H9 (cell line): Measurements from ENCODE around the gene BBS12. TPM values are rescaled to one million over a fixed set of nuclear protein-coding genes. Genes with fewer than 3 reads are reported as not detected.

Experiments
- DNase-seq: peaks from one replicate; pipeline ENCODE4 v3.0.0-alpha.2; 2017
- H2AFZ ChIP-seq: one replicate; pipeline ENCODE4 v1.6.1; 2013; ENCODE audit warnings: mild to moderate bottlenecking, low read length, control low read depth, moderate library complexity
- H2AK5ac ChIP-seq: 2 replicates; pipeline ENCODE4 v1.6.1; 2013; ENCODE audit warnings: low read length, control low read depth, mixed read lengths; ENCODE audit not compliant: insufficient read length
- H2BK120ac ChIP-seq: one replicate; pipeline ENCODE4 v1.6.1; 2013; ENCODE audit warnings: low read depth, mild to moderate bottlenecking, low read length, control low read depth, inconsistent platforms; ENCODE audit not compliant: poor library complexity, severe bottlenecking
- H2BK12ac ChIP-seq: 2 replicates; pipeline ENCODE4 v1.6.1; 2013; ENCODE audit warnings: low read length, control low read depth, mixed read lengths, low read depth; ENCODE audit not compliant: insufficient read length
- H2BK15ac ChIP-seq: 2 replicates; pipeline ENCODE4 v1.6.1; 2013; ENCODE audit warnings: low read depth, low read length, control low read depth
- H2BK20ac ChIP-seq: one replicate; pipeline ENCODE4 v1.6.1; 2013; ENCODE audit warnings: low read depth, mild to moderate bottlenecking, low read length, control low read depth, inconsistent platforms; ENCODE audit not compliant: poor library complexity, severe bottlenecking
- H2BK5ac ChIP-seq: 2 replicates; pipeline ENCODE4 v1.6.1; 2013; ENCODE audit warnings: low read length, control low read depth, mixed read lengths; ENCODE audit not compliant: insufficient read length
- H3K14ac ChIP-seq: 2 replicates; pipeline ENCODE4 v1.6.1; 2013; ENCODE audit warnings: low read length, control low read depth; ENCODE audit not compliant: insufficient read depth
- H3K18ac ChIP-seq: 2 replicates; pipeline ENCODE4 v1.6.1; 2013; ENCODE audit warnings: low read depth, mild to moderate bottlenecking, mixed read lengths, low read length, control low read depth; ENCODE audit not compliant: insufficient read length
- H3K23ac ChIP-seq: 2 replicates; pipeline ENCODE4 v1.6.1; 2013; ENCODE audit warnings: low read length, control low read depth, mixed read lengths, low read depth; ENCODE audit not compliant: insufficient read length
- H3K23me2 ChIP-seq: 2 replicates; pipeline ENCODE4 v1.6.1; 2013; ENCODE audit warnings: low read depth, mild to moderate bottlenecking, mixed read lengths, low read length, control low read depth; ENCODE audit not compliant: insufficient read length, poor library complexity, severe bottlenecking
- H3K27ac ChIP-seq: 2 replicates; pipeline ENCODE4 v1.5.1; 2013; ENCODE audit warnings: low read length, control low read depth, mixed read lengths, low read depth; ENCODE audit not compliant: insufficient read length
- H3K27me3 ChIP-seq: 2 replicates; pipeline ENCODE4 v1.6.1; 2013; ENCODE audit warnings: low read length, control low read depth, inconsistent platforms; ENCODE audit not compliant: insufficient read depth
- H3K4ac ChIP-seq: 2 replicates; pipeline ENCODE4 v1.6.1; 2013; ENCODE audit warnings: low read depth, mild to moderate bottlenecking, control low read depth, inconsistent platforms, low read length, moderate library complexity
- H3K4me1 ChIP-seq: 2 replicates; pipeline ENCODE4 v1.6.1; 2013; ENCODE audit warnings: low read length, control low read depth, inconsistent platforms; ENCODE audit not compliant: insufficient read depth
- H3K4me2 ChIP-seq: 2 replicates; pipeline ENCODE4 v1.6.1; 2013; ENCODE audit warnings: low read length, control low read depth, mixed read lengths; ENCODE audit not compliant: insufficient read length, insufficient read depth
- H3K56ac ChIP-seq: 2 replicates; pipeline ENCODE4 v1.6.1; 2013; ENCODE audit warnings: low read depth, mild to moderate bottlenecking, mixed read lengths, low read length, control low read depth; ENCODE audit not compliant: insufficient read length
- H3K79me1 ChIP-seq: 2 replicates; pipeline ENCODE4 v1.6.1; 2013; ENCODE audit warnings: low read depth, mild to moderate bottlenecking, moderate library complexity, low read length, control low read depth, inconsistent platforms; ENCODE audit not compliant: insufficient read depth, poor library complexity, severe bottlenecking
- H3K79me2 ChIP-seq: 2 replicates; pipeline ENCODE4 v1.6.1; 2013; ENCODE audit warnings: low read length, control low read depth, inconsistent platforms; ENCODE audit not compliant: insufficient read depth
- H3K9ac ChIP-seq: 2 replicates; pipeline ENCODE4 v1.6.1; 2013; ENCODE audit warnings: low read length, control low read depth, mixed read lengths; ENCODE audit not compliant: insufficient read length; ENCODE audit errors: extremely low read depth
- H3K9me3 ChIP-seq: one replicate; pipeline ENCODE4 v1.6.1; 2013; ENCODE audit warnings: low read depth, low read length, inconsistent platforms; ENCODE audit not compliant: control insufficient read depth
- H3T11ph ChIP-seq: one replicate; pipeline ENCODE4 v1.6.1; 2013; ENCODE audit warnings: mild to moderate bottlenecking, low read length, control low read depth, inconsistent platforms
- H4K20me1 ChIP-seq: one replicate; pipeline ENCODE4 v1.6.1; 2013; ENCODE audit not compliant: control insufficient read depth, insufficient read length, insufficient read depth
- H4K5ac ChIP-seq: 2 replicates; pipeline ENCODE4 v1.6.1; 2013; ENCODE audit warnings: low read depth, mild to moderate bottlenecking, mixed read lengths, low read length, control low read depth; ENCODE audit not compliant: insufficient read length
- H4K8ac ChIP-seq: replicated peaks from 2 replicates; pipeline ENCODE4 v1.6.1; 2013; ENCODE audit warnings: low read length, control low read depth, mixed read lengths, low read depth; ENCODE audit not compliant: insufficient read length
- H4K91ac ChIP-seq: 2 replicates; pipeline ENCODE4 v1.6.1; 2013; ENCODE audit warnings: low read depth, mild to moderate bottlenecking, moderate library complexity, mixed read lengths, low read length, control low read depth; ENCODE audit not compliant: insufficient read length
- H3K27ac Mint-ChIP-seq, 3 experiments: 2 replicates in 2 of 3; 3 replicates in 1 of 3; pipeline ENCODE4 v1.8.0; 2020 to 2021; ENCODE audit warnings: mixed read lengths in 3 of 3, mild to moderate bottlenecking in 1 of 3, moderate library complexity in 1 of 3
- H3K27me3 Mint-ChIP-seq: 2 replicates; pipeline ENCODE4 v1.8.0; 2021; ENCODE audit warnings: low read depth, mild to moderate bottlenecking, moderate library complexity, mixed read lengths
- H3K36me3 Mint-ChIP-seq, 3 experiments: 2 replicates in 2 of 3; 3 replicates in 1 of 3; pipeline ENCODE4 v1.8.0; 2020 to 2021; ENCODE audit warnings: low read depth in 3 of 3, mixed read lengths in 3 of 3; ENCODE audit not compliant: insufficient read depth in 1 of 3
- H3K4me1 Mint-ChIP-seq, 2 experiments: 2 replicates each; pipeline ENCODE4 v1.8.0; 2020; ENCODE audit warnings: mixed read lengths in 2 of 2
- H3K4me3 Mint-ChIP-seq, 2 experiments: 2 replicates in 1 of 2; 3 replicates in 1 of 2; pipeline ENCODE4 v1.8.0; 2020 to 2021; ENCODE audit warnings: mild to moderate bottlenecking in 2 of 2, mixed read lengths in 2 of 2, moderate library complexity in 1 of 2
- H3K9me3 Mint-ChIP-seq, 2 experiments: 2 replicates in 1 of 2; 3 replicates in 1 of 2; pipeline ENCODE4 v1.8.0; 2020; ENCODE audit warnings: mild to moderate bottlenecking in 2 of 2, mixed read lengths in 2 of 2, moderate library complexity in 1 of 2
- WGBS: extraction: QIAGEN DNeasy Blood & Tissue Kit; methylation state at CpG from one replicate; pipeline ENCODE4 v1.1.7; 2013; ENCODE audit warnings: missing lambda C conversion rate, low lambda C conversion rate, mixed read lengths; ENCODE audit not compliant: insufficient read length; ENCODE audit errors: extremely low coverage; 5-methylcytosine and 5-hydroxymethylcytosine counted together
- total RNA-seq: library from RNA; stranded (reverse); gene quantifications from 2 replicates; pipeline ENCODE4 v1.2.1, GENCODE V29; 2021
- TF ChIP-seq, protein P1 (sequence below): fragments of 200-600 bp; sonication (generic); conservative IDR thresholded peaks from 3 replicates; pipeline ENCODE4 v1.8.0; 2021; ENCODE audit warnings: antibody characterized with exemption, mild to moderate bottlenecking

Gene BBS12
- total RNA-seq, 1 experiment from 2014 or later = 1.2 TPM

GRCh38 chr4:122764071-122764820 is 31.7 kb downstream of the BBS12 start:
- WGBS = no CpG with 5 or more reads among the region's 5 CpGs
- peak overlapping the region in 2 of 3 experiments; percentile 41 to 72; a peak in 3 of 7 replicates for H3K27ac Mint-ChIP-seq

More at GRCh38 chr4:122764071-122764820, 31.7 kb downstream of the BBS12 start:
- H4K5ac ChIP-seq = no peak overlapping the region
- no peak overlapping the region for H3K18ac ChIP-seq
- no peak overlapping the region for H2BK5ac ChIP-seq
- H3K79me1 ChIP-seq = no peaks in the 10 kb centered on the region
- DNase-seq = no peak
- no peak overlapping the region for H2BK15ac ChIP-seq
- H3K23ac ChIP-seq = no peak overlapping the region
- H2BK20ac ChIP-seq = no peak overlapping the region
- no peak overlapping the region for H3T11ph ChIP-seq
- no peak overlapping the region for H3K9ac ChIP-seq
- Mint-ChIP-seq H3K36me3 (no peaks in the 10 kb centered on the region), H3K4me3 (no peak overlapping the region), H3K27me3 (no peaks in the 10 kb centered on the region), H3K9me3 (no peaks in the 10 kb centered on the region), H3K4me1 (peaks cover 45 to 54% of the 10 kb centered on the region in 2 experiments)
- H3K14ac ChIP-seq = no peak overlapping the region
- no peak overlapping the region for H3K4ac ChIP-seq
- H3K4me1 ChIP-seq = peaks cover 3% of the 10 kb centered on the region; the same call in 1 of the 2 replicates
- no peak overlapping the region for H2AK5ac ChIP-seq
- TF ChIP-seq, protein P1, sequence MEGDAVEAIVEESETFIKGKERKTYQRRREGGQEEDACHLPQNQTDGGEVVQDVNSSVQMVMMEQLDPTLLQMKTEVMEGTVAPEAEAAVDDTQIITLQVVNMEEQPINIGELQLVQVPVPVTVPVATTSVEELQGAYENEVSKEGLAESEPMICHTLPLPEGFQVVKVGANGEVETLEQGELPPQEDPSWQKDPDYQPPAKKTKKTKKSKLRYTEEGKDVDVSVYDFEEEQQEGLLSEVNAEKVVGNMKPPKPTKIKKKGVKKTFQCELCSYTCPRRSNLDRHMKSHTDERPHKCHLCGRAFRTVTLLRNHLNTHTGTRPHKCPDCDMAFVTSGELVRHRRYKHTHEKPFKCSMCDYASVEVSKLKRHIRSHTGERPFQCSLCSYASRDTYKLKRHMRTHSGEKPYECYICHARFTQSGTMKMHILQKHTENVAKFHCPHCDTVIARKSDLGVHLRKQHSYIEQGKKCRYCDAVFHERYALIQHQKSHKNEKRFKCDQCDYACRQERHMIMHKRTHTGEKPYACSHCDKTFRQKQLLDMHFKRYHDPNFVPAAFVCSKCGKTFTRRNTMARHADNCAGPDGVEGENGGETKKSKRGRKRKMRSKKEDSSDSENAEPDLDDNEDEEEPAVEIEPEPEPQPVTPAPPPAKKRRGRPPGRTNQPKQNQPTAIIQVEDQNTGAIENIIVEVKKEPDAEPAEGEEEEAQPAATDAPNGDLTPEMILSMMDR = no peak
- H4K91ac ChIP-seq = no peak overlapping the region
- H4K20me1 ChIP-seq = no peaks in the 10 kb centered on the region
- no peaks in the 10 kb centered on the region for H3K23me2 ChIP-seq
- H3K9me3 ChIP-seq = no peaks in the 10 kb centered on the region
- H2BK120ac ChIP-seq = no peak overlapping the region
- H3K56ac ChIP-seq = no peak overlapping the region
- no peak overlapping the region for H3K27ac ChIP-seq
- no peak overlapping the region for H2BK12ac ChIP-seq
- H4K8ac ChIP-seq = no peak overlapping the region
- H3K27me3 ChIP-seq = no peaks in the 10 kb centered on the region
- no peaks in the 10 kb centered on the region for H3K79me2 ChIP-seq
- no peak overlapping the region for H2AFZ ChIP-seq
- H3K4me2 ChIP-seq = no peak overlapping the region
